ENCODE results near the gene DIP2B.

DIP2B gene

GRCh38 chr12:50606675-50607375 is 102.0 kb downstream of the DIP2B start:
- ChIA-PET CTCF (interaction anchor here (0.7 to 2.6 kb wide), 7 partner anchors 12 to 102 kb away, joined by 3 to 8 read pairs (median 3); partner anchors contain the start of gene DIP2B), POLR2A (interaction anchor here (0.6 kb wide), 1 partner anchor 14 kb away, joined by 3 read pairs; no protein-coding TSS in a partner anchor)
- H3K36me3 ChIP-seq (ENCODE audit: control insufficient read depth in 4 of 4, insufficient read depth in 4 of 4, low read length in 3 of 4), result peaks cover 0 to 3% (median under 1%) of the 10 kb centered on the region in 4 experiments
- no peaks in the 10 kb centered on the region for H3K9me3 ChIP-seq (ENCODE audit: control extremely low read depth in 1 of 5, control insufficient read depth in 4 of 5, insufficient read depth in 2 of 5, low read depth in 1 of 5, low read length in 4 of 5)
- H3K4me3 ChIP-seq (ENCODE audit: control insufficient read depth in 1 of 7, extremely low read depth in 1 of 7, insufficient read depth in 4 of 7, low read depth in 2 of 7, low read length in 6 of 7), result no peak overlapping the region
- peaks cover 0 to 24% (median 13%) of the 10 kb centered on the region in 4 experiments for H3K4me1 ChIP-seq (ENCODE audit: control extremely low read depth in 1 of 4, control insufficient read depth in 4 of 4, insufficient read depth in 4 of 4, low read length in 3 of 4)
- H3K27me3 ChIP-seq (replicated peaks in 2 of 5; ENCODE audit: control insufficient read depth in 4 of 5, insufficient read depth in 5 of 5, low read length in 4 of 5), result no peaks in the 10 kb centered on the region
- no peak for DNase-seq
- 100% methylated on average over 4 of the region's 5 CpGs for WGBS (ENCODE audit: insufficient coverage)
- H3K27ac ChIP-seq (ENCODE audit: insufficient read depth in 1 of 2, low read depth in 1 of 2, low read length in 2 of 2, poor library complexity in 1 of 2, severe bottlenecking in 2 of 2), result no peak overlapping the region

- Histone ChIP-seq H3K9me3 (ENCODE audit: control extremely low read depth in 1 of 5, control insufficient read depth in 4 of 5, insufficient read depth in 2 of 5, low read depth in 1 of 5, low read length in 4 of 5) (no peaks in the 10 kb centered on the region), H3K4me3 (ENCODE audit: control insufficient read depth in 1 of 7, extremely low read depth in 1 of 7, insufficient read depth in 4 of 7, low read depth in 2 of 7, low read length in 6 of 7) (no peak overlapping the region), H3K4me1 (ENCODE audit: control extremely low read depth in 1 of 4, control insufficient read depth in 4 of 4, insufficient read depth in 4 of 4, low read length in 3 of 4) (peaks cover 0 to 25% (median 15%) of the 10 kb centered on the region in 4 experiments), H3K27me3 (replicated peaks in 2 of 5; ENCODE audit: control insufficient read depth in 4 of 5, insufficient read depth in 5 of 5, low read length in 4 of 5) (no peaks in the 10 kb centered on the region), H3K36me3 (ENCODE audit: control insufficient read depth in 4 of 4, insufficient read depth in 4 of 4, low read length in 3 of 4) (peaks cover 0 to 7% (median 3%) of the 10 kb centered on the region in 4 experiments), H3K27ac (ENCODE audit: insufficient read depth in 1 of 2, low read depth in 1 of 2, low read length in 2 of 2, poor library complexity in 1 of 2, severe bottlenecking in 2 of 2) (no peak overlapping the region)
- CTCF ChIA-PET, result interaction anchor here (1.7 to 2.6 kb wide), 2 partner anchors 13 to 104 kb away, joined by 5 to 8 read pairs; partner anchors contain the start of gene DIP2B
- POLR2A ChIA-PET, result no interaction called here
- WGBS (ENCODE audit: insufficient coverage), result 83% methylated on average over 2 of the region's 3 CpGs
- DNase-seq, result no peak
These were observed 104.6 kb downstream of the DIP2B start for GRCh38 chr12:50609292-50609874.

GRCh38 chr12:50610171-50610570 is 105.4 kb downstream of the DIP2B start:
- CTCF ChIA-PET, result interaction anchor here (1.2 to 1.7 kb wide), 4 partner anchors 10 to 23 kb away, joined by 3 to 6 read pairs (median 5); no protein-coding TSS in a partner anchor
- no CpG with 5 or more reads among the region's 1 CpG for WGBS (ENCODE audit: insufficient coverage)
- POLR2A ChIA-PET, result no interaction called here
- no peak overlapping the region for H3K4me3 ChIP-seq (ENCODE audit: control insufficient read depth in 1 of 7, extremely low read depth in 1 of 7, insufficient read depth in 4 of 7, low read depth in 2 of 7, low read length in 6 of 7)
- no peak overlapping the region for H3K27ac ChIP-seq (ENCODE audit: insufficient read depth in 1 of 2, low read depth in 1 of 2, low read length in 2 of 2, poor library complexity in 1 of 2, severe bottlenecking in 2 of 2)
- H3K36me3 ChIP-seq (ENCODE audit: control insufficient read depth in 4 of 4, insufficient read depth in 4 of 4, low read length in 3 of 4), result peaks cover 0 to 7% (median 3%) of the 10 kb centered on the region in 4 experiments
- no peaks in the 10 kb centered on the region for H3K27me3 ChIP-seq (replicated peaks in 2 of 5; ENCODE audit: control insufficient read depth in 4 of 5, insufficient read depth in 5 of 5, low read length in 4 of 5)
- DNase-seq, result no peak
- no peaks in the 10 kb centered on the region for H3K9me3 ChIP-seq (ENCODE audit: control extremely low read depth in 1 of 5, control insufficient read depth in 4 of 5, insufficient read depth in 2 of 5, low read depth in 1 of 5, low read length in 4 of 5)
- H3K4me1 ChIP-seq (ENCODE audit: control extremely low read depth in 1 of 4, control insufficient read depth in 4 of 4, insufficient read depth in 4 of 4, low read length in 3 of 4), result peaks cover 0 to 25% (median 15%) of the 10 kb centered on the region in 4 experiments

GRCh38 chr12:50611021-50611744 is 106.4 kb downstream of the DIP2B start:
- 50% methylated on average over 1 of the region's 10 CpGs for WGBS (ENCODE audit: insufficient coverage)
- H3K4me1 ChIP-seq (ENCODE audit: control extremely low read depth in 1 of 4, control insufficient read depth in 4 of 4, insufficient read depth in 4 of 4, low read length in 3 of 4), result peaks cover 0 to 25% (median 15%) of the 10 kb centered on the region in 4 experiments
- H3K27ac ChIP-seq (ENCODE audit: insufficient read depth in 1 of 2, low read depth in 1 of 2, low read length in 2 of 2, poor library complexity in 1 of 2, severe bottlenecking in 2 of 2), result peak overlapping the region in 1 of 2 experiments; percentile 65
- ChIA-PET CTCF (interaction anchor here (1.2 to 1.7 kb wide), 5 partner anchors 9 to 106 kb away, joined by 3 to 6 read pairs (median 3); partner anchors contain the start of gene DIP2B), POLR2A (interaction anchor here (0.6 to 0.7 kb wide), 2 partner anchors 10 to 105 kb away, joined by 4 read pairs; no protein-coding TSS in a partner anchor)
- H3K9me3 ChIP-seq (ENCODE audit: control extremely low read depth in 1 of 5, control insufficient read depth in 4 of 5, insufficient read depth in 2 of 5, low read depth in 1 of 5, low read length in 4 of 5), result no peaks in the 10 kb centered on the region
- H3K27me3 ChIP-seq (replicated peaks in 2 of 5; ENCODE audit: control insufficient read depth in 4 of 5, insufficient read depth in 5 of 5, low read length in 4 of 5), result no peaks in the 10 kb centered on the region
- DNase-seq, result peak in 2 of 3 donors; percentile 53 to 55
- H3K36me3 ChIP-seq (ENCODE audit: control insufficient read depth in 4 of 4, insufficient read depth in 4 of 4, low read length in 3 of 4), result peaks cover 0 to 7% (median 1%) of the 10 kb centered on the region in 4 experiments
- H3K4me3 ChIP-seq (ENCODE audit: control insufficient read depth in 1 of 7, extremely low read depth in 1 of 7, insufficient read depth in 4 of 7, low read depth in 2 of 7, low read length in 6 of 7), result peak overlapping the region in 1 of 7 experiments; percentile 63

- no peak overlapping the region for H3K27ac ChIP-seq (ENCODE audit: insufficient read depth in 1 of 2, low read depth in 1 of 2, low read length in 2 of 2, poor library complexity in 1 of 2, severe bottlenecking in 2 of 2)
- H3K4me1 ChIP-seq (ENCODE audit: control extremely low read depth in 1 of 4, control insufficient read depth in 4 of 4, insufficient read depth in 4 of 4, low read length in 3 of 4), result peaks cover 0 to 18% (median 11%) of the 10 kb centered on the region in 4 experiments
- H3K36me3 ChIP-seq (ENCODE audit: control insufficient read depth in 4 of 4, insufficient read depth in 4 of 4, low read length in 3 of 4), result peaks cover 0 to 7% (median 1%) of the 10 kb centered on the region in 4 experiments
- H3K4me3 ChIP-seq (ENCODE audit: control insufficient read depth in 1 of 7, extremely low read depth in 1 of 7, insufficient read depth in 4 of 7, low read depth in 2 of 7, low read length in 6 of 7), result no peak overlapping the region
- no peak for DNase-seq
- 100% methylated on average over 2 of the region's 3 CpGs for WGBS (ENCODE audit: insufficient coverage)
- ChIA-PET POLR2A (interaction anchor here (0.5 to 0.9 kb wide), 2 partner anchors 11 to 99 kb away, joined by 3 to 6 read pairs; no protein-coding TSS in a partner anchor), CTCF (interaction anchor here (0.5 kb wide), 1 partner anchor 116 kb away, joined by 3 read pairs; no protein-coding TSS in a partner anchor)
- no peaks in the 10 kb centered on the region for H3K9me3 ChIP-seq (ENCODE audit: control extremely low read depth in 1 of 5, control insufficient read depth in 4 of 5, insufficient read depth in 2 of 5, low read depth in 1 of 5, low read length in 4 of 5)
- no peaks in the 10 kb centered on the region for H3K27me3 ChIP-seq (replicated peaks in 2 of 5; ENCODE audit: control insufficient read depth in 4 of 5, insufficient read depth in 5 of 5, low read length in 4 of 5)
These were observed 108.1 kb downstream of the DIP2B start for GRCh38 chr12:50612882-50613281.

GRCh38 chr12:50613463-50613862 is 108.7 kb downstream of the DIP2B start:
- H3K36me3 ChIP-seq (ENCODE audit: control insufficient read depth in 4 of 4, insufficient read depth in 4 of 4, low read length in 3 of 4), result peaks cover 0 to 7% (median 1%) of the 10 kb centered on the region in 4 experiments
- ChIA-PET CTCF (no interaction called here), POLR2A (interaction anchor here (0.5 to 0.9 kb wide), 2 partner anchors 11 to 99 kb away, joined by 3 to 6 read pairs; no protein-coding TSS in a partner anchor)
- peaks cover 0 to 18% (median 11%) of the 10 kb centered on the region in 4 experiments for H3K4me1 ChIP-seq (ENCODE audit: control extremely low read depth in 1 of 4, control insufficient read depth in 4 of 4, insufficient read depth in 4 of 4, low read length in 3 of 4)
- H3K4me3 ChIP-seq (ENCODE audit: control insufficient read depth in 1 of 7, extremely low read depth in 1 of 7, insufficient read depth in 4 of 7, low read depth in 2 of 7, low read length in 6 of 7), result no peak overlapping the region
- no peak for DNase-seq
- no CpG with 5 or more reads among the region's 4 CpGs for WGBS (ENCODE audit: insufficient coverage)
- no peaks in the 10 kb centered on the region for H3K27me3 ChIP-seq (replicated peaks in 2 of 5; ENCODE audit: control insufficient read depth in 4 of 5, insufficient read depth in 5 of 5, low read length in 4 of 5)
- no peak overlapping the region for H3K27ac ChIP-seq (ENCODE audit: insufficient read depth in 1 of 2, low read depth in 1 of 2, low read length in 2 of 2, poor library complexity in 1 of 2, severe bottlenecking in 2 of 2)
- H3K9me3 ChIP-seq (ENCODE audit: control extremely low read depth in 1 of 5, control insufficient read depth in 4 of 5, insufficient read depth in 2 of 5, low read depth in 1 of 5, low read length in 4 of 5), result no peaks in the 10 kb centered on the region

Data from common myeloid progenitor, CD34-positive (primary cell).